SHP77 (cell line): ENCODE results near the gene DRP2.
"Not testable (repeated sequence)": the region's sequence is repeated elsewhere in the genome, so short reads cannot be mapped to it uniquely, and the experiment has no call there.

Source experiments
- DNase-seq, 2 experiments: peaks; one replicate each; lab custom pipeline; 2025; lab: John Stamatoyannopoulos, UW

DRP2 gene

GRCh38 chrX:101232316-101232715 is 12.7 kb downstream of the DRP2 start:
- DNase-seq, result no peak

- no peak for DNase-seq
Observed at GRCh38 chrX:101237041-101237440, 17.5 kb downstream of the DRP2 start.

- DNase-seq, result no peak
Observed at GRCh38 chrX:101241531-101241930, 21.9 kb downstream of the DRP2 start.

GRCh38 chrX:101252634-101253033 is 33.0 kb downstream of the DRP2 start:
- no peak for DNase-seq

- DNase-seq, result no peak
Observed at GRCh38 chrX:101257448-101258258, 38.1 kb downstream of the DRP2 start.

GRCh38 chrX:101258259-101258581 is 38.6 kb downstream of the DRP2 start:
- DNase-seq, result no peak

GRCh38 chrX:101260435-101260834 is 40.8 kb downstream of the DRP2 start:
- no peak for DNase-seq

GRCh38 chrX:101262590-101262989 is 43.0 kb downstream of the DRP2 start:
- DNase-seq, result no peak

- DNase-seq, result no peak
Observed at GRCh38 chrX:101263766-101264165, 44.2 kb downstream of the DRP2 start.

- DNase-seq, result no peak
Observed at GRCh38 chrX:101265869-101266428, 46.4 kb downstream of the DRP2 start.

- DNase-seq, result no peak
Observed at GRCh38 chrX:101274198-101274597, 54.6 kb downstream of the DRP2 start.

GRCh38 chrX:101276238-101276637 is 56.7 kb downstream of the DRP2 start:
- DNase-seq, result no peak

- peak in 1 of 2 experiments; percentile 2 for DNase-seq
Observed at GRCh38 chrX:101287402-101287801, 67.8 kb downstream of the DRP2 start.

- DNase-seq, result no peak
Observed at GRCh38 chrX:101290957-101291603, 71.5 kb downstream of the DRP2 start, which contains the start of gene TAF7L. TAF7L (minus strand) TSS chrX:101291334; CDS start chrX:101287543, 3,791 bp downstream.

GRCh38 chrX:101295603-101296002 is 76.0 kb downstream of the DRP2 start:
- not testable (repeated sequence) for DNase-seq

- no peak for DNase-seq
Observed at GRCh38 chrX:101303790-101304189, 84.2 kb downstream of the DRP2 start.
